Measurements from ENCODE around the gene EIF4B.

GRCh38 chr12:53010955-53011354 lies 4.7 kb downstream of the EIF4B start:
- TF ChIP-seq CTCF (IDR thresholded peaks at IDR 0.05) (no peak), POLR2A (IDR thresholded peaks at IDR 0.05) (no peak)
